Endothelial cell of umbilical vein (primary cell): Measurements from ENCODE around the gene CRYBA4. TPM values are rescaled to one million over a fixed set of nuclear protein-coding genes. Genes with fewer than 3 reads are reported as not detected.

Experiments
- BruUV-seq: library from RNA; stranded (reverse); fragments of 400-500 nt; replicated peaks from 2 replicates; lab custom pipeline; 2021; lab: Mats Ljungman, UMichigan
- CTCF ChIA-PET: fragments of 300-600, 350-600 bp; sonication (Branson Sonifier 250); formaldehyde crosslinking; loops from one replicate; lab custom pipeline; 2021; ENCODE audit warnings: antibody characterized with exemption, inconsistent platforms; lab: Charles Lee
- POLR2A ChIA-PET: fragments of 300-600, 350-600 bp; sonication (Branson Sonifier 250); formaldehyde crosslinking; loops from one replicate; lab custom pipeline; 2021; ENCODE audit warnings: antibody characterized with exemption, inconsistent platforms; lab: Charles Lee
- DNase-seq: peaks from one replicate; pipeline ENCODE4 v3.0.0-alpha.2; 2011; ENCODE audit warnings: low read depth, low spot score
- FAIRE-seq: peaks from 2 replicates; lab custom pipeline; 2011; peaks lifted over from hg19 to GRCh38; lab: Jason Lieb, UNC
- H2AFZ ChIP-seq: 2 replicates; pipeline ENCODE4 v1.6.0; 2012; ENCODE audit warnings: low read depth, low read length, control low read depth, inconsistent platforms
- H3K27ac ChIP-seq: 2 replicates; pipeline ENCODE4 v1.5.1; 2011; ENCODE audit warnings: low read depth, mild to moderate bottlenecking, control low read depth, low read length, moderate library complexity; ENCODE audit not compliant: insufficient read depth
- H3K27me3 ChIP-seq, 2 experiments: 2 replicates each; pipeline versions ENCODE4 v1.6.0 to v1.6.1; 2011; ENCODE audit warnings: low read length in 2 of 2, mixed read lengths in 1 of 2; ENCODE audit not compliant: control insufficient read depth in 2 of 2, insufficient read depth in 2 of 2
- H3K36me3 ChIP-seq, 2 experiments: 2 replicates in 1 of 2; 3 replicates in 1 of 2; pipeline ENCODE4 v1.5.1; 2011; ENCODE audit warnings: low read length in 2 of 2, mild to moderate bottlenecking in 1 of 2, moderate library complexity in 1 of 2; ENCODE audit not compliant: control insufficient read depth in 2 of 2, insufficient read depth in 2 of 2; ENCODE audit errors: extremely low read depth in 1 of 2
- H3K4me1 ChIP-seq: 3 replicates; pipeline ENCODE4 v1.5.1; 2011; ENCODE audit warnings: mild to moderate bottlenecking, low read length; ENCODE audit not compliant: control insufficient read depth, insufficient read depth; ENCODE audit errors: extremely low read depth
- H3K4me2 ChIP-seq: 2 replicates; pipeline ENCODE4 v1.6.1; 2011; ENCODE audit warnings: low read length, control low read depth, mixed read lengths; ENCODE audit not compliant: insufficient read depth
- H3K4me3 ChIP-seq, 3 experiments: fragments of 200-600 bp in 1 of 3; sonication (generic), shearing (Covaris generic) in 1 of 3; replicated peaks in 1 of 3; 2 replicates each; pipeline ENCODE4 v1.5.1; 2011 to 2016; ENCODE audit warnings: control low read depth in 3 of 3, low read length in 3 of 3, mild to moderate bottlenecking in 2 of 3, inconsistent platforms in 1 of 3, low read depth in 1 of 3, moderate library complexity in 1 of 3; ENCODE audit not compliant: insufficient read depth in 1 of 3
- H3K79me2 ChIP-seq: 2 replicates; pipeline ENCODE4 v1.6.0; 2012; ENCODE audit warnings: low read length, inconsistent platforms; ENCODE audit not compliant: control insufficient read depth, insufficient read depth
- H3K9ac ChIP-seq: replicated peaks from 2 replicates; pipeline ENCODE3; 2011; ENCODE audit warnings: low read length, control low read depth; ENCODE audit not compliant: insufficient read depth; ENCODE audit errors: extremely low read depth
- H3K9me1 ChIP-seq: replicated peaks from 3 replicates; pipeline ENCODE4 v1.6.0; 2011; ENCODE audit warnings: mild to moderate bottlenecking, low read length; ENCODE audit not compliant: control insufficient read depth, insufficient read depth; ENCODE audit errors: extremely low read depth
- H3K9me3 ChIP-seq: replicated peaks from 2 replicates; pipeline ENCODE4 v1.5.1; 2012; ENCODE audit warnings: low read length, inconsistent platforms; ENCODE audit not compliant: control insufficient read depth, insufficient read depth
- H4K20me1 ChIP-seq: replicated peaks from 2 replicates; pipeline ENCODE3; 2011; ENCODE audit warnings: mild to moderate bottlenecking, low read length; ENCODE audit not compliant: control insufficient read depth, insufficient read depth; ENCODE audit errors: extremely low read depth
- EZH2 ChIP-seq: IDR thresholded peaks from 2 replicates; pipeline ENCODE4 v1.6.1; 2012; ENCODE audit warnings: borderline replicate concordance, low read depth, mild to moderate bottlenecking, moderate library complexity, low read length, inconsistent platforms; ENCODE audit not compliant: severe bottlenecking
- FOS ChIP-seq: IDR thresholded peaks from 2 replicates; pipeline ENCODE4 v1.6.1; 2011; ENCODE audit warnings: mild to moderate bottlenecking, low read length, moderate library complexity, borderline replicate concordance; ENCODE audit not compliant: insufficient read depth
- GATA2 ChIP-seq: IDR thresholded peaks from 2 replicates; pipeline ENCODE4 v1.7.0; 2011; ENCODE audit warnings: low read depth, mild to moderate bottlenecking, moderate library complexity, mixed read lengths, low read length; ENCODE audit not compliant: insufficient read length, insufficient read depth
- JUN ChIP-seq: IDR thresholded peaks from 2 replicates; pipeline ENCODE4 v1.6.1; 2011; ENCODE audit warnings: borderline replicate concordance, low read depth; ENCODE audit not compliant: insufficient read length, insufficient read depth
- MYC ChIP-seq: IDR thresholded peaks from one replicate; pipeline ENCODE4 v1.6.1; 2011; ENCODE audit warnings: mild to moderate bottlenecking, low read depth, low read length
- POLR2A ChIP-seq: IDR thresholded peaks from 2 replicates; pipeline ENCODE4 v1.6.1; 2012; ENCODE audit warnings: low read depth, mild to moderate bottlenecking, control low read depth, low read length
- POLR2AphosphoS5 ChIP-seq: IDR thresholded peaks from 2 replicates; pipeline ENCODE4 v1.6.1; 2012; ENCODE audit warnings: low read depth, mild to moderate bottlenecking, control low read depth, low read length, moderate library complexity; ENCODE audit not compliant: insufficient read depth
- dilution Hi-C: fragments of 300-500 bp; cut with MboI; formaldehyde crosslinking; loops from one replicate; pipeline ENCODE4 v1.15.0; 2019; ENCODE audit warnings: low sequenced_read_pairs; ENCODE audit not compliant: extremely low pct_ligation_motif_present
- intact Hi-C: fragments of 100-400 bp; cut with micrococcal nuclease; formaldehyde crosslinking; loops from one replicate; pipeline ENCODE4 v1.10.0; 2022
- polyA plus RNA-seq, 4 experiments: library from polyadenylated mRNA; depleted of rRNA in 3 of 4; stranded (reverse) in 3 of 4; unstranded in 1 of 4; fragments of >200 nt; gene quantifications; 2 replicates each; pipeline versions ENCODE4 v1.2.1 to v1.2.3, GENCODE V29; 2011 to 2012; ENCODE audit warnings: missing spikeins in 1 of 4
- total RNA-seq: library from RNA; stranded (reverse); gene quantifications from 2 replicates; pipeline ENCODE4 v1.2.3, GENCODE V29; 2021
- TF ChIP-seq, protein P1 (sequence below): IDR thresholded peaks from 2 replicates; pipeline ENCODE4 v1.6.1; 2011; ENCODE audit not compliant: insufficient read depth, insufficient read length
- TF ChIP-seq, protein P2 (sequence below), 2 donors: IDR thresholded peaks; 1 replicate in 1 of 2; 2 replicates in 1 of 2; pipeline ENCODE4 v1.5.1; 2011; ENCODE audit warnings: low read length in 2 of 2, mild to moderate bottlenecking in 2 of 2, moderate library complexity in 2 of 2, control low read depth in 1 of 2, inconsistent platforms in 1 of 2, low read depth in 1 of 2; ENCODE audit not compliant: insufficient read depth in 1 of 2; ENCODE audit errors: extremely low read depth in 1 of 2

Gene CRYBA4
- total and polyA plus RNA-seq, 2 donors (not counting 3 experiments of a cell fraction or from before 2014, with no cell fraction given) = not detected

DNA sequence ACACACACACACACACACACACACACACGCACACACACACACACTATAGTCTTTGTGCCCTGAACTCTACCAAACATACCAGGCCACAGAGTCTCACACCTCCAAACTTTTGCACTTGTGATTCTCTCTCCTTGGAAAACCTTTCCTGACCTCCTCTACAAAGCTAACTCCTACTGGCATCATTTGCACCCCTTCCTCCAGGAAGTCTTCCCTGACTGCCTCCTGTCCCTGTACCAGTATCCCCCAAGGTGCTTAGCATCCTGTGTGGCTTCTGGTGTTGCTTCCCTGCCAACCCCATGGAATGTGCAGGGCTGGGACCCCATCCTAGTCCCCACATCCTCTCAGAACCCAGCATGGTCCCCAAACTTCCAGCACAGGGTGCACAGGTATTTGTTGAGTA is 40.7 kb upstream of the CRYBA4 start:
- H3K4me3 ChIP-seq = no peak overlapping the region
- peaks cover 7% of the 10 kb centered on the region for H4K20me1 ChIP-seq
- DNase-seq (no peak), FAIRE-seq (no peak)
- no peaks in the 10 kb centered on the region for H3K27me3 ChIP-seq
- peaks cover 29% of the 10 kb centered on the region for H3K79me2 ChIP-seq
- intact Hi-C loops = no loop called here
- ChIA-PET POLR2A (no interaction called here), CTCF (no interaction called here)
- H3K4me2 ChIP-seq = no peak overlapping the region
- no peaks in the 10 kb centered on the region for H3K9me3 ChIP-seq
- TF ChIP-seq GATA2 (no peak), FOS (no peak), POLR2A (no peak), MYC (no peak), EZH2 (no peak), JUN (no peak), POLR2AphosphoS5 (no peak)
- TF ChIP-seq, protein P1, sequence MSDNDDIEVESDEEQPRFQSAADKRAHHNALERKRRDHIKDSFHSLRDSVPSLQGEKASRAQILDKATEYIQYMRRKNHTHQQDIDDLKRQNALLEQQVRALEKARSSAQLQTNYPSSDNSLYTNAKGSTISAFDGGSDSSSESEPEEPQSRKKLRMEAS = no peak
- TF ChIP-seq, protein P2, sequence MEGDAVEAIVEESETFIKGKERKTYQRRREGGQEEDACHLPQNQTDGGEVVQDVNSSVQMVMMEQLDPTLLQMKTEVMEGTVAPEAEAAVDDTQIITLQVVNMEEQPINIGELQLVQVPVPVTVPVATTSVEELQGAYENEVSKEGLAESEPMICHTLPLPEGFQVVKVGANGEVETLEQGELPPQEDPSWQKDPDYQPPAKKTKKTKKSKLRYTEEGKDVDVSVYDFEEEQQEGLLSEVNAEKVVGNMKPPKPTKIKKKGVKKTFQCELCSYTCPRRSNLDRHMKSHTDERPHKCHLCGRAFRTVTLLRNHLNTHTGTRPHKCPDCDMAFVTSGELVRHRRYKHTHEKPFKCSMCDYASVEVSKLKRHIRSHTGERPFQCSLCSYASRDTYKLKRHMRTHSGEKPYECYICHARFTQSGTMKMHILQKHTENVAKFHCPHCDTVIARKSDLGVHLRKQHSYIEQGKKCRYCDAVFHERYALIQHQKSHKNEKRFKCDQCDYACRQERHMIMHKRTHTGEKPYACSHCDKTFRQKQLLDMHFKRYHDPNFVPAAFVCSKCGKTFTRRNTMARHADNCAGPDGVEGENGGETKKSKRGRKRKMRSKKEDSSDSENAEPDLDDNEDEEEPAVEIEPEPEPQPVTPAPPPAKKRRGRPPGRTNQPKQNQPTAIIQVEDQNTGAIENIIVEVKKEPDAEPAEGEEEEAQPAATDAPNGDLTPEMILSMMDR (IDR thresholded peaks at IDR 0.05; ENCODE audit: extremely low read depth in 1 of 2, insufficient read depth in 1 of 2, low read depth in 1 of 2, low read length in 2 of 2) = no peak
- H3K27ac ChIP-seq = no peak overlapping the region
- peaks cover 0 to 8% of the 10 kb centered on the region in 2 experiments for H3K36me3 ChIP-seq
- no peak overlapping the region for H3K9ac ChIP-seq
- H2AFZ ChIP-seq = no peak overlapping the region
- no TSS peak for BruUV-seq
- peaks cover 18% of the 10 kb centered on the region for H3K4me1 ChIP-seq
- H3K9me1 ChIP-seq = no peaks in the 10 kb centered on the region
- dilution Hi-C loops = no loop called here
